Tibial artery (tissue), 4 donors: ENCODE data around the gene FANCB.

Experiments used
- DNase-seq, 2 donors: peaks; one replicate each; pipeline ENCODE4 v3.0.0-alpha.2; 2019
- H3K27ac ChIP-seq, 2 donors: fragments of 200-600 bp; sonication (generic) in 1 of 2; 1 replicate in 1 of 2; 2 replicates in 1 of 2; pipeline ENCODE4 v1.5.1; 2018 to 2019; ENCODE audit warnings: mild to moderate bottlenecking in 1 of 2
- H3K27me3 ChIP-seq, 2 donors: fragments of 200-600 bp; sonication (generic) in 1 of 2; one replicate each; pipeline versions ENCODE4 v1.5.1 to v1.6.0; 2016 to 2019
- H3K36me3 ChIP-seq, 3 donors: fragments of 200-600 bp; sonication (generic) in 2 of 3; one replicate each; pipeline ENCODE4 v1.5.1; 2016 to 2019; ENCODE audit warnings: mild to moderate bottlenecking in 2 of 3
- H3K4me1 ChIP-seq, 4 donors: fragments of 200-600 bp; sonication (generic) in 2 of 4; 1 replicate in 3 of 4; 2 replicates in 1 of 4; pipeline ENCODE4 v1.5.1; 2016 to 2019
- H3K4me3 ChIP-seq, 2 donors: fragments of 200-600 bp; sonication (generic) in 1 of 2; 1 replicate in 1 of 2; 2 replicates in 1 of 2; pipeline ENCODE4 v1.5.1; 2018 to 2019; ENCODE audit warnings: mild to moderate bottlenecking in 2 of 2
- H3K9me3 ChIP-seq, 3 donors: fragments of 200-600 bp; sonication (generic) in 1 of 3; one replicate each; pipeline ENCODE4 v1.5.1; 2016 to 2019
- intact Hi-C: fragments of 100-400 bp; cut with DNase I; formaldehyde crosslinking; loops from one replicate; pipeline ENCODE4 v1.15.0; 2023; ENCODE audit warnings: low total_unique reads
- TF ChIP-seq, protein P1 (sequence below), 2 experiments: fragments of 200-600 bp in 1 of 2; fragments of 450-650 bp in 1 of 2; IDR thresholded peaks; one replicate each; pipeline ENCODE4 v1.5.1; 2017 to 2019; ENCODE audit warnings: antibody characterized with exemption in 2 of 2, mild to moderate bottlenecking in 1 of 2, moderate library complexity in 1 of 2

FANCB gene

DNA sequence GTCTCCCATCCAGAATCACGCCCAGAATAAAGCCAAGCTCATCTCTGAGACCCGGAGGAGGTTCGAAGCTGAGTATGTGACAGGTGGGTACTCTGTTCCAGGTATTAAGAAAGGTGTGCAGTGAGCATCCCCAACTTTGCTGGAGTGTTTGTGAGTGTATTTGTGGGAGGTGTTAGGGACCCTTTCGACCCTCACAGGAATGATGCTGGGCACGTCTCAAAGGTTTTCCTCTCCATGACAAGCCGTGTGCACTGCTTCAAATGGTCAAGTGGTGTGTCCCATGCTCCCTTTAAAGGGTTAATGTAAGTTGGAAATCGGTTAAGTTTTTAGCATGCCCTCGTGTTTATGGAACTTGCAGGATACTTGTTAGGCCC lies 794 bp upstream of the FANCB start:
- H3K4me3 ChIP-seq = peak overlapping the region; percentile 85 to 86
- H3K4me1 ChIP-seq = peaks cover 0 to 8% (median 0%) of the 10 kb centered on the region in 4 donors
- H3K27ac ChIP-seq = peak overlapping the region; percentile 86 to 90
- peaks cover 0 to 5% (median 0%) of the 10 kb centered on the region in 3 donors for H3K36me3 ChIP-seq
- TF ChIP-seq, protein P1, sequence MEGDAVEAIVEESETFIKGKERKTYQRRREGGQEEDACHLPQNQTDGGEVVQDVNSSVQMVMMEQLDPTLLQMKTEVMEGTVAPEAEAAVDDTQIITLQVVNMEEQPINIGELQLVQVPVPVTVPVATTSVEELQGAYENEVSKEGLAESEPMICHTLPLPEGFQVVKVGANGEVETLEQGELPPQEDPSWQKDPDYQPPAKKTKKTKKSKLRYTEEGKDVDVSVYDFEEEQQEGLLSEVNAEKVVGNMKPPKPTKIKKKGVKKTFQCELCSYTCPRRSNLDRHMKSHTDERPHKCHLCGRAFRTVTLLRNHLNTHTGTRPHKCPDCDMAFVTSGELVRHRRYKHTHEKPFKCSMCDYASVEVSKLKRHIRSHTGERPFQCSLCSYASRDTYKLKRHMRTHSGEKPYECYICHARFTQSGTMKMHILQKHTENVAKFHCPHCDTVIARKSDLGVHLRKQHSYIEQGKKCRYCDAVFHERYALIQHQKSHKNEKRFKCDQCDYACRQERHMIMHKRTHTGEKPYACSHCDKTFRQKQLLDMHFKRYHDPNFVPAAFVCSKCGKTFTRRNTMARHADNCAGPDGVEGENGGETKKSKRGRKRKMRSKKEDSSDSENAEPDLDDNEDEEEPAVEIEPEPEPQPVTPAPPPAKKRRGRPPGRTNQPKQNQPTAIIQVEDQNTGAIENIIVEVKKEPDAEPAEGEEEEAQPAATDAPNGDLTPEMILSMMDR (IDR thresholded peaks at IDR 0.05) = no peak
- H3K27me3 ChIP-seq = no peaks in the 10 kb centered on the region
- intact Hi-C loops = no loop called here
- DNase-seq = no peak
- H3K9me3 ChIP-seq = no peaks in the 10 kb centered on the region

DNA sequence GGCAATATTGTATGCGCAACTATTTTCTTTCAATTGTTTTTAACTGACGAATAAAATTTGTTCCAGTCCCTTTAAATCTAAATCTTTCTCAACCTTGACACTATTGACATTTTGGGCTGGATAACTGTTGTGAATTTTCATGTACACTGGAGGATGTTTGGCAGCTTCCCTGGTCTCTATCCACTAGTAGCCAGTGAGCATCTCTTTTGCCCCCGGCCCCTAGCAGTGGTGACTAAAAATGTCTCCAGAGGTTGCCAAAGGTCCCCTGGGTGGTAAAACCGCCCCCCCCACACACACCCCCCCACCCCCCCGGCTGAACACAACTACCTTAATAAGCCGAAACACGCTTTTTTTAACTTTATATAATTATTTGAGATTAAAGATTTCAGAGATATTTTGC lies 514 bp downstream of the FANCB start:
- H3K27ac ChIP-seq = peak overlapping the region in 1 of 2 donors; percentile 55
- DNase-seq = no peak
- TF ChIP-seq, protein P1 (IDR thresholded peaks at IDR 0.05) = no peak
- intact Hi-C loops = no loop called here
- peaks cover 0 to under 1% (median 0%) of the 10 kb centered on the region in 3 donors for H3K36me3 ChIP-seq
- no peaks in the 10 kb centered on the region for H3K27me3 ChIP-seq
- H3K4me1 ChIP-seq = peaks cover 0 to 8% (median 0%) of the 10 kb centered on the region in 4 donors
- peaks cover 0 to 4% (median 3%) of the 10 kb centered on the region in 3 donors for H3K9me3 ChIP-seq
- peak overlapping the region; percentile 85 to 86 for H3K4me3 ChIP-seq

DNA sequence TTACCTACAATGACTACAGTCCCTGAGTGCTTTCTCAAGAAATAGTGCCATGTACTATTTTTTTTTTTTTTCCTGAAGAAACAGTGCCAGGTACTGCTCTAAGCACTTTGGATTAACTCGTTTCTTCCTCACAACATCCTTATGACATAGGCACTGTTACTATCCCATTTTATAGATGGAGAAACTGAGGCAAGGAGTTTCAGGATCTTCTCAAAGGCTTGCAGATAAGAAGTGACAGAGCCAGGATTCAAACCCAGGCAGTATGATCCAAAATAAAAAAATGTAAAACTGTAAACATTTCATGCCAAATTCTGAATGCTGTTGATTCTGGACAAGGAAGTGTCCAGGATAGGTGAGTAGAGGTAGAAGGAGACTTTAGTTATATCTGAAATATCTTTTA lies 1.1 kb downstream of the FANCB start:
- intact Hi-C loops = no loop called here
- Histone ChIP-seq H3K27ac (no peak overlapping the region), H3K27me3 (no peaks in the 10 kb centered on the region), H3K9me3 (peaks cover 0 to 4% (median 3%) of the 10 kb centered on the region in 3 donors), H3K4me3 (no peak overlapping the region), H3K4me1 (peaks cover 0 to 8% (median 0%) of the 10 kb centered on the region in 4 donors), H3K36me3 (no peaks in the 10 kb centered on the region)
- DNase-seq = no peak
- TF ChIP-seq, protein P1 (IDR thresholded peaks at IDR 0.05) = no peak

DNA sequence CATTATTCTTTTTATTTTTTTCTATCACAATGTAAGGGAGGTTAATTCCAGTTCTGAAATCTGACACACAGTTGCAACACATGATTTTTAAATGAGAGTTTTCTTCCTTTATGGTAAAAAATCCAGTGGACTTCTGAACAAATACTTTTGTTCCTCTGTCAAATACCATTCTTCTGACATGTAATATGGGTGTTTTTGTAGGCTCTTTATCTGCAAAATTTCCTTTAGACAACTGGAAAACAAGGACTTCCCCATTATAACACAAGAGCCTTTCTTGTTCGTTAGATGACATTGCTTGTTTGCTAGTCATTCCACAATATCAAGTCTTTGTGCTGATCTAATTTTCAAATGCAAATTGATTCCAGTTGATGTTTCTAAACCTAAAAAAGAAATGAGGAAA lies 7.7 kb downstream of the FANCB start:
- H3K27ac ChIP-seq = no peak overlapping the region
- no peaks in the 10 kb centered on the region for H3K4me1 ChIP-seq
- no peaks in the 10 kb centered on the region for H3K27me3 ChIP-seq
- no peak for DNase-seq
- intact Hi-C loops = no loop called here
- TF ChIP-seq, protein P1 (IDR thresholded peaks at IDR 0.05) = no peak
- peaks cover 0 to 4% (median 3%) of the 10 kb centered on the region in 3 donors for H3K9me3 ChIP-seq
- H3K4me3 ChIP-seq = no peak overlapping the region
- H3K36me3 ChIP-seq = no peaks in the 10 kb centered on the region

DNA sequence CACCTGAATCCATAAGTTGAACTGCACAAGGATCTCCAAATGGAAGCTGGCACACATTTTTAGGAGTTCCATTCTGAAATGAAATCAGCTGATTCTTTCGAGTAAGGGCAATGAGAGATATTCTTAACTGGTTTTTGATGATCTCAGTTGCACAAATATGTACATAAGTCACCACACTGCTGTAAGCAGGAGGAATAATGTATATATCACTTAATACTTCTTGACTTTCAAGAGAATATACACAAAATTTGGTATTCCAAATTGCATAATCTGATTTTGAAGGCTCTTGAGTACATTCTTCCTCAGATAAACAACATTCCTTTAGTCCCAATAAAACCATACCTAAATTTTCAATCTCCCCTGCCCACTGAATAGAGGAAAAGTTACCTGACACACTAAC lies 8.2 kb downstream of the FANCB start:
- Histone ChIP-seq H3K36me3 (no peaks in the 10 kb centered on the region), H3K4me1 (no peaks in the 10 kb centered on the region), H3K27ac (no peak overlapping the region), H3K9me3 (peaks cover 0 to 4% (median 3%) of the 10 kb centered on the region in 3 donors), H3K27me3 (no peaks in the 10 kb centered on the region), H3K4me3 (no peak overlapping the region)
- TF ChIP-seq, protein P1 (IDR thresholded peaks at IDR 0.05) = no peak
- intact Hi-C loops = no loop called here
- DNase-seq = no peak

DNA sequence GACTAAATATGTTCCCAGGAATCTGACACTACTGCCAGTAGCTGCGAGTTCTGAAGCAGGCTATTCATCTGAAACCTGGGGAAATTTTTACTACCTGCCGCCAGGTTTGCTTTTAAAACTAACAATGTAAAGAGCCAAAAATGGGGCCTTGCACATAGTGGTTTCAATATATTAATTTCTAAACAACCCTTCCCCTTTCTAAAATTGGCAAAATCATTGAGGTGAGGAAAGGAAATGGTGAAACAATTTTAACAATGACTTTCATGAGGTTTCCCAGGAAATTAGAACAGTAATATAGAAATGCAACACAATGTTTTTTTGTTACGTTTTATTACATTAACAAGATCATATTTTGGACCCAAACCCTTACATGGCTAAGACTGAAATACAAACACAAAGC lies 21.3 kb downstream of the FANCB start:
- Histone ChIP-seq H3K27me3 (no peaks in the 10 kb centered on the region), H3K27ac (no peak overlapping the region), H3K9me3 (no peaks in the 10 kb centered on the region), H3K4me1 (no peaks in the 10 kb centered on the region), H3K4me3 (no peak overlapping the region), H3K36me3 (no peaks in the 10 kb centered on the region)
- TF ChIP-seq, protein P1 (IDR thresholded peaks at IDR 0.05) = no peak
- intact Hi-C loops = no loop called here
- DNase-seq = no peak
